NCI-H774 (cell line): ENCODE measurements around the gene MYBPH.

Experiments
- DNase-seq: peaks from one replicate; lab custom pipeline; 2025; lab: John Stamatoyannopoulos, UW

MYBPH gene

GRCh38 chr1:203199816-203200571 is 24.4 kb upstream of the MYBPH start:
- no peak for DNase-seq

- no peak for DNase-seq
These were observed 23.8 kb upstream of the MYBPH start for GRCh38 chr1:203199481-203199815.

- DNase-seq: no peak
These were observed 23.4 kb upstream of the MYBPH start for GRCh38 chr1:203199002-203199401.

GRCh38 chr1:203197625-203198024 is 22.0 kb upstream of the MYBPH start:
- DNase-seq: no peak

GRCh38 chr1:203196371-203196770 is 20.7 kb upstream of the MYBPH start:
- no peak for DNase-seq

- DNase-seq: no peak
These were observed 15.3 kb upstream of the MYBPH start for GRCh38 chr1:203190949-203191348.

- no peak for DNase-seq
These were observed 14.3 kb upstream of the MYBPH start for GRCh38 chr1:203189951-203190352.

- DNase-seq: no peak
These were observed 13.1 kb upstream of the MYBPH start for GRCh38 chr1:203188686-203189232.

- DNase-seq: no peak
These were observed 12.2 kb upstream of the MYBPH start for GRCh38 chr1:203187689-203188264.

GRCh38 chr1:203187304-203187685 is 11.7 kb upstream of the MYBPH start:
- DNase-seq: no peak

GRCh38 chr1:203186446-203187303 is 11.0 kb upstream of the MYBPH start, which contains the start of gene CHI3L1:
Gene CHI3L1 (minus strand): TSS chr1:203186704. CDS start chr1:203186623, 81 bp downstream.
- DNase-seq: no peak

- DNase-seq: no peak
These were observed 10.4 kb upstream of the MYBPH start for GRCh38 chr1:203186091-203186445.

- DNase-seq: no peak
These were observed 10.0 kb upstream of the MYBPH start for GRCh38 chr1:203185585-203185984.

- DNase-seq: no peak
These were observed 9.4 kb upstream of the MYBPH start for GRCh38 chr1:203185061-203185461.

GRCh38 chr1:203184467-203184866 is 8.8 kb upstream of the MYBPH start:
- no peak for DNase-seq

GRCh38 chr1:203183828-203184227 is 8.2 kb upstream of the MYBPH start:
- DNase-seq: no peak

- no peak for DNase-seq
These were observed 6.8 kb upstream of the MYBPH start for GRCh38 chr1:203182387-203182953.

- DNase-seq: no peak
These were observed 6.2 kb upstream of the MYBPH start for GRCh38 chr1:203181586-203182386.

GRCh38 chr1:203180611-203181330 is 5.1 kb upstream of the MYBPH start:
- DNase-seq: no peak

- no peak for DNase-seq
These were observed 4.0 kb upstream of the MYBPH start for GRCh38 chr1:203179667-203180005.
